C4-2B (cell line): ENCODE results near the gene PLA2G4D.

ENCODE experiments used
- CTCF ChIP-seq: fragments of 450-650 bp; conservative IDR thresholded peaks from 2 replicates; pipeline ENCODE4 v1.5.1; 2017; ENCODE audit warnings: mild to moderate bottlenecking
- ZFX ChIP-seq: fragments of 450-650 bp; IDR thresholded peaks from 2 replicates; pipeline ENCODE4 v1.6.1; 2017

GRCh38 chr15:42068601-42069000 lies 25.8 kb downstream of the PLA2G4D start:
- TF ChIP-seq CTCF (no peak), ZFX (no peak)
